Measurements from ENCODE around the gene F8.
"Not testable (repeated sequence)": the region's sequence is repeated elsewhere in the genome, so short reads cannot be mapped to it uniquely, and the experiment has no call there.

F8 gene

DNA sequence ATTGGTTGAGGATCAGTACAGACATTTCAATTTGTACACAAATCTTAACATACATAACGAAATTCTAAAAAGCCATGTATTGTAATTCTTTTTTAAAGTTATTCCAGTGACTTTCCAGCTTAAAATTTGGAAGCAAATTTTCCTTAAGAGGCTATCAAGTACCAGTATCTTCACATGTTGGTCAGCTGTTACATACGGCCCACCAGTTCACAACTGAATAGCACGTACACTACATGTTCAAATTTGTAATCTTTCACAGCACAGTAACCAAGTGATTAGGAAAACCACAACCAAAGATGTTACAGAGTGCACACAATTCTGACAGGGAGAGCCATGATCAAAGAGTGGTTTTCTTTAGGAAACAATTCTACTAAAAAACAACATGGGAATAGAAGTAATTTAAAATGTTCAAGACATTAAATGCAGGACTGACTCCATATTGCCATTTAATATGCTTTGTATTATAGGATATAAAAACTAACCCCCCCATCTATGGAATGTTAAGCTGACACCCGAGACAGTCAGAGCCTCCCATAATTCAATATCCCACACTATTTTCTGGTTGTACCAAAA lies 206.1 kb downstream of the F8 start:
- not testable (repeated sequence) for DNase-seq (ENCODE audit: low read depth in 2 of 2)

GRCh38 chrX:154815274-154815818 lies 207.2 kb downstream of the F8 start:
- DNase-seq (ENCODE audit: low read depth in 2 of 2), result no peak

- no peak for DNase-seq (ENCODE audit: low read depth in 2 of 2)
Observed at GRCh38 chrX:154813801-154814200, 208.7 kb downstream of the F8 start.

- DNase-seq (ENCODE audit: low read depth in 2 of 2), result no peak
Observed at GRCh38 chrX:154812341-154813101, 210.0 kb downstream of the F8 start.

DNA sequence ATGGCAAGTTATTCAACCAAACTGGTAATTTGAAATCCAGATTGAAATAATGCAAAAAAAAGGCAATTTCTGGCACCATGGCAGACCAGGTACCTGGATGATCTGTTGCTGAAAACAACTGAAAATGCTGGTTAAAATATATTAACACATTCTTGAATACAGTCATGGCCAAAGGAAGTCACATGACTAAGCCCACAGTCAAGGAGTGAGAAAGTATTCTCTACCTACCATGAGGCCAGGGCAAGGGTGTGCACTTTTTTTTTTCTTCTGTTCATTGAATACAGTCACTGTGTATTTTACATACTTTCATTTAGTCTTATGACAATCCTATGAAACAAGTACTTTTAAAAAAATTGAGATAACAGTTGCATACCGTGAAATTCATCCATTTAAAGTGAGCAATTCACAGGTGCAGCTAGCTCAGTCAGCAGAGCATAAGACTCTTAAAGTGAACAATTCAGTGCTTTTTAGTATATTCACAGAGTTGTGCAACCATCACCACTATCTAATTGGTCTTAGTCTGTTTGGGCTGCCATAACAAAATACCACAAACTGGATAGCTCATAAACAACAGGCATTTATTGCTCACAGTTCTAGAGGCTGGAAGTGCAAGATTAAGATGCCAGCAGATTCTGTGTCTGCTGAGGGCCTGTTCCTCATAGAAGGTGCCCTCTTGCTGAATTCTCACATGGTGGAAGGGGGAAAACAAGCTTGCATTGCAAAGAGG lies 212.4 kb downstream of the F8 start:
- DNase-seq (ENCODE audit: low read depth in 2 of 2), result no peak

DNA sequence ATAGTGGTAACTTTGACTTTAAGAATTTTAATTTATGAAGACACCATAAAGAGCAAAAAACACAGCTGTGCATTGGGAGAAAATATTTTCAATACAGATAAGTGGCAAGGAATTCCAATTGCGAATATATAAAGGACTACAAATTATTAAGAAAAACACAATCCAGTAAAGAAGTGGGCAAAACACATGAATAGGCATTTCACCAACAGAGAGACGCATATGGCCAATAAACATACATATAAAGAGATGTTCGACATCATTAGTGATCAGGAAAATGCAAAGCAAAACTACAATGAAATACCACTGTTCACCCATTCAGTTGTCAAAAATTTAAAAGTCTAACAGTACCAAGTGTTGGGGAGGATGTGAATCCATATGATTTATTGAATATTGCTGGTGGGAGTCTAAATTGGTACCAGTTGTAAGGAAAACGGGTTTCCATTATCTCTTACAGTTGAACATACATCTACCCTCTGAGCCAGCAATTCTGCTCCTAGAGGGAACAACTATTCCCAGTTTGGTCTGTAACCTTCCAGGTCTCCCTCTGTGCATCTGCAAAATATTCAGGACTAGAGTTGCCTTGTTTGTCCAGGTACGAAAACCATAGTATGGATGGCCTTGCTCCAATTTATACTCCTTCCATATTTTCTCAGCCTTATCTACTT lies 215.6 kb downstream of the F8 start:
- no peak for DNase-seq (ENCODE audit: low read depth in 2 of 2)

DNA sequence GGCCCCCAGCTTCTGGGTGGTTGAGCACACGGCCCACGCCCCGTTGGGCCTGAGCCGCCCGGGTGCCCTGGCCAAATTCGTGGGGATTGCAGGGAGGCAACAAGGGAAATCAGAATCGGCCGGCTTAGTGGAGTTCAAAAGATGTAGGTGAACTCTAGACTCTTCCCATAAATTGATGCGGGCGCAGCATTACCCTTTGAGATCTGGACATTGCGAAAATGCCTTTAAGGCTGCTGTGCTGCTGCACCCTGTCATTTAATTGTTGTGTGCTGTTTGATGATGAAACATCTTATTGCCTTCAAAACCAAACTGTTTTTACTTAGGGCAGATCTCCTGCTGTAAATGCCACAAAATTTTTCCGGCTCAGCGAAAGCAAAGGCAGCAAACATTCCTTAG lies 216.8 kb downstream of the F8 start:
- no peak for DNase-seq (ENCODE audit: low read depth in 2 of 2)

DNA sequence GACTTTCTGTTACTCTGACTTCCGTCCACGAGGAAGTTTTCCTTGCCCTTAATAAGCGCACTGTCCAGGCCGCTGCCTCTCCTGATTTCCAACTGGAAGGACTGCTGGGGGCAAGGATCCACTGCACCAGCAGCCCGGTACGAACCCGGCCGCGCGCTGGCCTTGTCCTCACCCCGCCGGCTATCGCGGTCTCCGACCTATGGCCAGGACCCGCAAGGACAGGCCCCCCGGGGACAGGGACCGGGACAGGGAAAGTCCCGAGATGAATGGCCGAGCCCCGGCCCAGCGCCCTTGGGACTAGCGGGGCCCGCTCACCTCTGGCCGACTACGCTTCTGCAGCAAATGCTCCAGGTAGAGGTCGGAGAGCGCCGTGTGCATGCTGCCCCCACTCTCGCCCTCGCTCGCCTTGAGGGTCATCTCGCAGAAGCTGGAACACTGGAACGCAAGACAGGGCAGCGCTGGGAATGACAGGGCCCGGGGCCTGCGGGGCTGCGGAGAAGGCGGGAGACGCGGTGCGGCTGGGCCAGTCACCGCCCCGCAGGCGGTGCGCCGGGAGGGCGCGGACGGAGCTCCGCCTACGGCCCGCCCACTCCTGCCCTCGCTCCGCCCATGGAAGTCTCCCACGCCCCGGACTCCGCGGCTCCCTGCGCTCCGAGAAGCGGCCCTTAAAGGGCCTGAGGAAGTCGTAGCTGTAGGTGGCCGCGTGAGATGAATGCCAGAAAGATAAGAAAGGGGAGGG lies 217.4 kb downstream of the F8 start, which contains the start of gene MPP1:
Gene MPP1 (minus strand): TSS at position 529 of the 739 bp plus-strand sequence. CDS start 112 bp downstream, at position 417.
- DNase-seq (ENCODE audit: low read depth in 2 of 2), result peak; percentile 42 to 44

- DNase-seq (ENCODE audit: low read depth in 2 of 2), result no peak
Observed at GRCh38 chrX:154804261-154804956, 218.1 kb downstream of the F8 start.

DNA sequence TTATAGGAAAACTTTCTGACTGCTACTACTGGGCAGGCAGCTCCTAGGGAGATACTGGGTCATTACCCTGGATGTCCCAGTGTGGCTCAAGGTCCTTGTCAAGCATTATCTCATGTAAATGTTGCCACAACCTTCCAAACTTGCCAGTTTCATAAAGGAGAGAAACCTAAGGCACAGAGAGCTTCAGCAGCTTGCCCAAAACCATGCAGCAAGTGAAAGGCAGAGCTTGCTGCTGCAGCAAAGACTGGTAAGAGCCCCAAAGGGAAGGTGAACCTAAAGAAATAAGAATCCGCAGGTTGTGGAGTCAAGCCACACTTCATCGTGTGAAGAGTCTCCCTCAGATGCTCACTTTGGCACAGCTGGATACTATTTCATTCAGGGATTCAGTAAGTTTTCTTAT lies 219.6 kb downstream of the F8 start:
- DNase-seq (ENCODE audit: low read depth in 2 of 2), result no peak

DNA sequence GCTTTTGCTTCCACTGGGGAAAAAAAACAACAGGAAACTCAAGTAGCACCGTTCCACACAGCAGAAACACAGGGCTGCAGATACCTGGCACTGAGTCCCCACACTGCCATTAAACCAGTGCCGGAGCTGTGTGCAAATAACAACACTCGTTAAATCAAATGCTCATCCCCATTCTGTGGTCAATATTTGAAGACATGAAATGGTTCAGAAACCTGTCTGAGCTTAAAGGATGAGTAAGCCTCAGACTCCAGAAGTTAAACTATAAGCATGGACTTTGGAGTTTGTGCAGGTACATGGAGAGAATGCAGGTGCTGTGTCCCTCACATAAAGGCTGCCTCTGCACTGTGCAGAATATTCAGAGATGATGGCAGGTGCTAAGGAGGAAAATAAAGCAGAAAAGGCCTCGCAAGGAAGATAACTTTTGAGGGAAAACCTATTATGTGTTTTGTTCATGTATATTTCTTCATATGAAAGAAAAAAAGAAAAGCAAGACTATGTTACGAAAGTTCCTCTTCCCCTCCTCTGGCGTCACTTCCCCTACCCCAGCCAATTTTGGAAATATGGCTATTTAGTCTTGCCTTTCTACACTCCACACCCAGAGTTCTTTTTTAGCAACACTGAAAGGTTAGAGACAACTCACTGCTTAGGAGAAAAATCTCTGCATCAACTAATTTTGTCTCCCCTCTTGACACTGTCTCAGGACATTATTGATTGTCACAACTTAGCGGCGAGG lies 221.9 kb downstream of the F8 start:
- DNase-seq (ENCODE audit: low read depth in 2 of 2), result no peak

DNA sequence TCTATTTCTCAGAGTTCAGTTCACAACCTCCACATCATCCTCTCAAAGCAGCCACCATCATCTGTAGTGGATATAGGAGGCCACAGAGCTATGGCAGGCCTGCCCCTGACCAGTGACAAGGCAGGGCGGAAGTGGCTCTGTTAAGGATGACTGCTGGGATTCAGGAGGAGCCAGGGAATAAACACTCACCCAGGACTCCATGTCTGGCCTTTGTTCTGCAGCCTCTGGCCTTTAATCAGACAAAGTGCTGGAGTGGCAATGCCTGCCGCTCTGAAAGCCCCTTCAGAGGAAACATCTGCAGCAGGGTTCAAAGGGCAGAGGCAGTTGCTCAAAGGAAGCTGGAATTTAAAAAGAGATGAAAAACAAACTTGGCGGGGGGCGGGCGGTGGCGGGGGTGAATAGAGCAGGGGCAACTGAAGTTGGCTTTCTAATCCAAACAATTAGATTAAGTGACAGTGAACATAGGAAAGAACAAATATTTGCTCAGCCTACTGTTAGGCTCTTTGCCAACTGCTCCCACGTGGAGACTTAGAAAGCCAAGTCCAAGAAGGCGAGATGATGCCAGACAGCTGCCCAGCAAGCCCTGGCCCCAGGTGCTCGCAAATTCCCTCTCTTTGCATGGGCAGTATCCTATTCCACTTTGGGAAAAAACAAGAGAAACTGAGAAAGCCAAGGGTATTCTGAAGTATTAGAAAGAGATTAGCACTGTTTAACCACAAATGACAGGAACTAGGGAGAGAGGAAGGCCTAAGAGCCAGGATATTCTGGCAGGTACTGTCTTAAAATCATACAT lies 222.8 kb downstream of the F8 start:
- DNase-seq (ENCODE audit: low read depth in 2 of 2), result no peak

- no peak for DNase-seq (ENCODE audit: low read depth in 2 of 2)
Observed at GRCh38 chrX:154797006-154797405, 225.5 kb downstream of the F8 start.

DNA sequence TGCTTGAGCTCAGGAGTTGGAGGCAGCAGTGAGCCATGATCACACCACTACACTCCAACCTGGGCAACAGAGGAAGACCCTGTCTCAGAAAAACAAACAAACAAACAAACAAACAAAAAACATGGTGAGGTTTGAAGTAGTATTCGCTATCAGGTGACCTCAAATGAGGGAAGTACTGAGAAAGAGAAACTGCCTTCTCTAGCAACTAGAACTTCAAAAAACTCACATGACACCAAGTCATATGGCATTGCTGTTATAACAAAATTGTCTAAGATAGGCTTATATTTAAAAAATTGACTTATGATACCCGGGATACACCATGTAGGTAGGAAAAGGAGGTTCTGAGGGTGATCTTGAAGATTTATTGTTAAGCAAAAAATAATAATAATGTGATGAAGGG lies 227.5 kb downstream of the F8 start:
- DNase-seq (ENCODE audit: low read depth in 2 of 2), result no peak

DNA sequence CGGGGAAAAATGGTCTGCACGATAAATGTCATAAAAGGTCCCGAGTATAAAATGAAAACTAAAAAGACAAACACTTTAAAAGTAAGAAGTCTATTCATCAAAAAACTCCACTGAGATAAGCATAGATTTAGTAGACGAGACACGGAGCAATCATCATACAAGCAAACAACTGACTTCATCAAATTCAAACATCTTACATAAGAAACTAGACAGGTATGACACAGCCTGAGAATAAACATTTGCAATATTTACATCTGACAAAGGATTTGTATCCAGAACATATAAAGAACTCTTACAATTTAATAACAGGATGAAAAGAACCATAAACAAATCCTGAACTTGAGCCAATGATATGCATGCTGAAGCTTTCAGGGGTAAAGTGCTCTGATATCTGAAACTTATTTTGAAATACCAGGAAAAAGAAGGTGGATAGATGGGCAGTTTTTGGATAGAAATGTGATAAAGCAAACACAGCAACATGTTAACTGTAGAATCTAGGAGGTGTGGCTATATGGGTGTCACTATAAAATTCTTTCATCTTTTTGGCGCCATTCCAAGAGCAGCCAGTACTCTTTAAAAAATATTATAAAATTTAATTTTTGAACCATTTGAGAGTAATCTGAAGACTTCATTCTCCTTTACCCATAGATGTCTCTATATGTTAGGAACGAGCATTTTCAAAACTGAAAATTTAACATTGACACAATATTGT lies 229.3 kb downstream of the F8 start:
- no peak for DNase-seq (ENCODE audit: low read depth in 2 of 2)

GRCh38 chrX:154791939-154792338 lies 230.6 kb downstream of the F8 start:
- DNase-seq (ENCODE audit: low read depth in 2 of 2), result no peak

DNA sequence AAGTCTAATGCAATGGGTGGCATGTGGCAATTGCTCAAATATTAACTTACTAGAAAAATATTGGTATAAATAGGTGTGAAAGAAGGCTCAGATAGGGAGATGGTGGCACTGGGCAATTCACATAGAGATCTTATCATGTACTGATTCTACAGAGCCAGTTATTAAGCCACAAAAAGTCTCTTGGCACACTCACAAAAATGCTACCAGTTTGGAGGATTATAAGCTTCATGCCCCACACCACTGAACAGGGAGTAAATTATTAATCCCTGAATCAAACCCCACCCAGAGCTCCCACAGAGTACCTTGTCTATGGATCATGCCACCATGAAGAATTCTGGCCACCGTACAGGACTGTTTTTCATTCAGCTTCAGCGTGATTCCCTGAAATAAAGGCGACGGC lies 231.1 kb downstream of the F8 start:
- DNase-seq (ENCODE audit: low read depth in 2 of 2), result no peak

All from activated CD8-positive, alpha-beta memory T cell treated with anti-CD3 and anti-CD28 coated beads for 4 hours (primary cell).